Astrocyte (in vitro differentiated cells and primary cell): Measurements from ENCODE around the gene SHROOM3.

Experiments
- CTCF ChIP-seq: IDR thresholded peaks from 2 replicates; pipeline ENCODE4 v1.5.1; 2011; ENCODE audit warnings: low read depth, mild to moderate bottlenecking, inconsistent platforms, low read length, moderate library complexity; ENCODE audit not compliant: insufficient read depth
- EZH2 ChIP-seq: IDR thresholded peaks from 2 replicates; pipeline ENCODE4 v1.6.1; 2012; ENCODE audit warnings: mild to moderate bottlenecking, low read length, inconsistent platforms; ENCODE audit not compliant: insufficient read depth

GRCh38 chr4:76658231-76659102 is 223.4 kb downstream of the SHROOM3 start:
- no peak for TF ChIP-seq CTCF
- TF ChIP-seq EZH2, result no peak
